H1 (cell line): ENCODE results near the gene ACOT7. TPM values are rescaled to one million over a fixed set of nuclear protein-coding genes. Genes with fewer than 3 reads are reported as not detected.
A peak's percentile ranks its signal among the peaks of the same experiment; 100 is the strongest.

Experiments
- E2F6 ChIP-seq: IDR thresholded peaks from 2 replicates; pipeline ENCODE4 v1.6.1; 2012; ENCODE audit warnings: inconsistent platforms
- NANOG ChIP-seq: IDR thresholded peaks from 2 replicates; pipeline ENCODE4 v1.6.1; 2011; ENCODE audit warnings: low read length, low read depth, mild to moderate bottlenecking, inconsistent platforms; ENCODE audit not compliant: insufficient read depth, poor library complexity, severe bottlenecking
- PHF8 ChIP-seq: fragments of 200-600 bp; sonication (generic); conservative IDR thresholded peaks from 2 replicates; pipeline ENCODE4 v1.7.1; 2012; ENCODE audit warnings: low read depth, mild to moderate bottlenecking, inconsistent platforms, low read length, moderate library complexity
- SIN3A ChIP-seq, 2 experiments: IDR thresholded peaks in 1 of 2; conservative IDR thresholded peaks in 1 of 2; 2 replicates each; pipeline ENCODE4 v1.6.1; 2011 to 2012; ENCODE audit warnings: low read length in 2 of 2, improper control_type of control experiment in 1 of 2, low read depth in 1 of 2, mild to moderate bottlenecking in 1 of 2
- polyA plus RNA-seq, 7 experiments: library from polyadenylated mRNA; depleted of rRNA in 3 of 7; stranded (reverse) in 5 of 7; unstranded in 2 of 7; fragments of >200 nt in 5 of 7; fragments of 200-250 nt in 2 of 7; gene quantifications; 1 replicate in 5 of 7; 2 replicates in 1 of 7; 4 replicates in 1 of 7; pipeline versions ENCODE4 v1.2.1 to v1.2.3, GENCODE V29; 2011 to 2013; ENCODE audit warnings: missing spikeins in 2 of 7, mixed read lengths in 2 of 7
- total RNA-seq: library from RNA; stranded (reverse); fragmentation: NEBNext Ultra II Directional; extraction: Animal tissue kit (Norgen Biotek cat#: 25700); gene quantifications from 2 replicates; pipeline ENCODE4 v1.2.1, GENCODE V29; 2021

Gene ACOT7
- total and polyA plus RNA-seq, 2 of the 8 experiments (the other 6 are each of a cell fraction or from before 2014, with no cell fraction given) = 151 to 214 TPM

GRCh38 chr1:6248932-6249738, 144.4 kb downstream of the ACOT7 start (continued):
- TF ChIP-seq PHF8 = peak; percentile 14; the same call in 1 of the 2 replicates
- TF ChIP-seq NANOG = no peak
- TF ChIP-seq SIN3A (conservative IDR thresholded peaks at IDR 0.05 in 1 of 2, IDR thresholded peaks at IDR 0.05 in 1 of 2; ENCODE audit: low read depth in 1 of 2, low read length in 2 of 2) = no peak
- 0 out of 2 replicates have a peak, but pooled peaks have one; percentile 13 for TF ChIP-seq E2F6
- TF ChIP-seq, all 59 proteins: peak for 6
